ENCODE measurements around the gene GCDH.
A peak's percentile ranks its signal among the peaks of the same experiment; 100 is the strongest.
"Not testable (repeated sequence)": the region's sequence is repeated elsewhere in the genome, so short reads cannot be mapped to it uniquely, and the experiment has no call there.

GCDH gene

DNA sequence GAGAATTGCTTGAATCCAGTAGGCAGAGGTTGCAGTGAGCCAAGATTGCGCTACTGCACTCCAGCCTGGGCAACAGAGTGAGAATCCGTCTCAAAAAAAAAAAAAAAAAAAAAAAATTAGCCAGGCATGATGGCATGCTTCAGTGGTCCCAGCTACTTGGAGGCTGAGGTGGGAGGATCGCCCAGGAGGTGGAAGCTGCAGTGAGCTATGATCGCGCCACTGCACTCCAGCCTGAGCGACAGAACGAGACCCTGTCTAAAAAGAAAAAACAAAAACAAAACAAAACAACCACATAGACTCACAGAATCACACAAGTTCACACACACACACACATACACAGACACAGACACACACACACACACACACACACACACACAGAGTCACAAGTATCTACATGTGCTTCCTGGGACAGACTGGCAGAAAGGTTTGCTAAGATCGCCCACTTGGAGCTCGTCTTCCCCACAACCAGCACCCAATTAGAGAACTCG lies 617 bp upstream of the GCDH start:
- H3K9ac ChIP-seq (ENCODE audit: low read length); H3K9me3 ChIP-seq (ENCODE audit: control insufficient read depth, low read length); H3K4me3 ChIP-seq (ENCODE audit: low read length); H3K36me3 ChIP-seq (ENCODE audit: control insufficient read depth, insufficient read depth, low read length): not testable (repeated sequence)
- peaks cover 11% of the 10 kb centered on the region for H3K4me1 ChIP-seq (ENCODE audit: control insufficient read depth, insufficient read depth, low read length)
- peaks cover 16% of the 10 kb centered on the region for H3K27me3 ChIP-seq (ENCODE audit: control insufficient read depth, insufficient read depth, low read length)

DNA sequence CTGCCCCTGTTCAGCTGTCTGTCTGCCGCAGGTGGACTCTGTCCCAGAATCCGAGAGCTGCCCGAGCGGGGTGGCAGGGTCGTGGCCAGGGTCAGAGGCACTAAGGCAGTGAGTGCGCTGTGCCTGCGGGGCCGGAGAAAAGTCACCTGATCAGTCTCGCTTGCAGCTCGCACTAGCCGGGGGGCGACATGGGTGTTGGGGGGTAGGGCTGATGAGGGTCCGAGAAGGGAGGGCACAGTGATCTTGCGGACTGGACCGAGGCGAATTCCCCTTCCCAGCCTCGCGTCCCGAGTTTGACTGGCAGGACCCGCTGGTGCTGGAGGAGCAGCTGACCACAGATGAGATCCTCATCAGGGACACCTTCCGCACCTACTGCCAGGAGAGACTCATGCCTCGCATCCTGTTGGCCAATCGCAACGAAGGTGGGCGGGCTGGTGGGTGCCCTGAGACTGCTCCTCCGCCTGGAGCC lies 627 bp downstream of the GCDH start:
- no peaks in the 10 kb centered on the region for H3K36me3 ChIP-seq (ENCODE audit: control insufficient read depth, insufficient read depth, low read length)
- H3K4me3 ChIP-seq (ENCODE audit: low read length): peak overlapping the region; percentile 90
- H3K9me3 ChIP-seq (ENCODE audit: control insufficient read depth, low read length): no peaks in the 10 kb centered on the region
- peaks cover 4% of the 10 kb centered on the region for H3K27me3 ChIP-seq (ENCODE audit: control insufficient read depth, insufficient read depth, low read length)
- H3K9ac ChIP-seq (ENCODE audit: low read length): peak overlapping the region; percentile 55
- peaks cover 9% of the 10 kb centered on the region for H3K4me1 ChIP-seq (ENCODE audit: control insufficient read depth, insufficient read depth, low read length)

DNA sequence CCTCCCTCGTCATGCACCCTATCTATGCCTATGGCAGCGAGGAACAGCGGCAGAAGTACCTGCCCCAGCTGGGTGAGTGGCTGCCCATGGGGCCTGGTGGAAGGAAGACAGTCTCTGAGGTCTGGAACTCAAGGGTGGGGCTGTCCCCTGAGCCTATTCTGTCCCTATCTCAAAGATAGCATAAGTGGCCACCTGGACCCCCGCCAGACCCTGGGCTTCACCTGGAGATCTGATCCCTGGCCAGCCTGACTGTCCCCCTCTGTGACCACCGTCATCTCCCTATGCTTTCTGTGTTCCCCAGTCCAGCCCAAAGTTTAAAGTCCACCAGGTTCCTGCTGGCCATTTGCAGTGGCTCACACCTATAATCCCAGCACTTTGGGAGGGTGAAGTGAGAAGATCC lies 2.6 kb downstream of the GCDH start:
- Histone ChIP-seq H3K27me3 (ENCODE audit: control insufficient read depth, insufficient read depth, low read length) (no peaks in the 10 kb centered on the region), H3K9ac (ENCODE audit: low read length) (no peak overlapping the region), H3K4me3 (ENCODE audit: low read length) (no peak overlapping the region), H3K4me1 (ENCODE audit: control insufficient read depth, insufficient read depth, low read length) (peaks cover 9% of the 10 kb centered on the region), H3K9me3 (ENCODE audit: control insufficient read depth, low read length) (no peaks in the 10 kb centered on the region), H3K36me3 (ENCODE audit: control insufficient read depth, insufficient read depth, low read length) (no peaks in the 10 kb centered on the region)

DNA sequence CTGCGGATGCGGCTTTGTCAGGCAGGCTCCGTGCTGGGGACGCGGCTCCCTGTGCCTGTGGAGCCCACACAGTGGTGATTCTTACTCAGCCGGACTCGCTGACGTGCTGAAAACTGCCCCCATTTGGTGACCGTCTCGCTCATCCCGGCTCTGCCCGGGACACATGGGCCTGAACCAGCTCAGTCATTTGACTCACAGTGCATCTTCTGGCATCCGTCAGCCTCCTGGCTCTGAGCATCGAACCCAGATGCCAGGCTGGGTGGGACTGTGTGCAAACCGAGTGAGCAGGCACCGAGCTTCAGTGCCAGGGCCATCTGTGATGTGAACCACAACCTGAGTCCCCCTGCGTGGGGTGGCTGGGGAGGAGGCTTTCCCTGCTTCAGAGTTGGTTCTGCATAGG lies 5.5 kb downstream of the GCDH start:
- Histone ChIP-seq H3K9me3 (ENCODE audit: control insufficient read depth, low read length) (no peaks in the 10 kb centered on the region), H3K4me1 (ENCODE audit: control insufficient read depth, insufficient read depth, low read length) (peaks cover 8% of the 10 kb centered on the region), H3K27me3 (ENCODE audit: control insufficient read depth, insufficient read depth, low read length) (no peaks in the 10 kb centered on the region), H3K36me3 (ENCODE audit: control insufficient read depth, insufficient read depth, low read length) (no peaks in the 10 kb centered on the region), H3K4me3 (ENCODE audit: low read length) (no peak overlapping the region), H3K9ac (ENCODE audit: low read length) (no peak overlapping the region)

DNA sequence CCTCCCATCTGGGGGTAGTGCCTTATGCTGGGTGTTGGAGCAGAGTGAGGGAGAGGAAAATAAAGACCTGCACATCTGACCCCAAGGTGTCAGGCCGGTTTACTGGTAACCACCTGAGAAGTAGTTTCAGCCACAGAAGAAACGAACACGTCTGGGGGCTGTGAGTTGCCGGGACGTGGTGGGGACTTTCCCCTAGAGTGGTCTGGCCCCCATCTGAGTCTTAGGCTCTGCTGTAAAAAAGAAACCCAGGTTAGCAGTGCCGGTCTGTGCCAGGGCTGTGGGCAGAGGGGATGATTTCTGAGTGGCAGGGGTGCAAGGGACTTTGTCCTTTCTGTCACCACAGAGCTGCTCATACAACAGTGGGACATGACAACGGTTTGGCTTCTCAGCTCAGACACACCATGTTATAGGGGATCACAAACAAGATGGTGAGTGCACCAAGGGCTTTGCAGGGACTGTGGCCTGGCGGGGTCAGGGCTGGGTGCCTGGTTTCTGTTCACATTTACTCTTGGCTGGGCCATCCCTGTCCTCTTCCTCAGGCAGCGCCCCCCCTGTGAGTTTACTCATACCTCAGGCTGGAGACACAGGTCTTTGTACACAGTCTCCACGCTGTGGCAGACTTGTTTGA lies 9.0 kb downstream of the GCDH start:
- Histone ChIP-seq H3K9ac (ENCODE audit: low read length) (no peak overlapping the region), H3K27me3 (ENCODE audit: control insufficient read depth, insufficient read depth, low read length) (no peaks in the 10 kb centered on the region), H3K4me3 (ENCODE audit: low read length) (no peak overlapping the region), H3K4me1 (ENCODE audit: control insufficient read depth, insufficient read depth, low read length) (no peaks in the 10 kb centered on the region), H3K36me3 (ENCODE audit: control insufficient read depth, insufficient read depth, low read length) (no peaks in the 10 kb centered on the region), H3K9me3 (ENCODE audit: control insufficient read depth, low read length) (no peaks in the 10 kb centered on the region)

DNA sequence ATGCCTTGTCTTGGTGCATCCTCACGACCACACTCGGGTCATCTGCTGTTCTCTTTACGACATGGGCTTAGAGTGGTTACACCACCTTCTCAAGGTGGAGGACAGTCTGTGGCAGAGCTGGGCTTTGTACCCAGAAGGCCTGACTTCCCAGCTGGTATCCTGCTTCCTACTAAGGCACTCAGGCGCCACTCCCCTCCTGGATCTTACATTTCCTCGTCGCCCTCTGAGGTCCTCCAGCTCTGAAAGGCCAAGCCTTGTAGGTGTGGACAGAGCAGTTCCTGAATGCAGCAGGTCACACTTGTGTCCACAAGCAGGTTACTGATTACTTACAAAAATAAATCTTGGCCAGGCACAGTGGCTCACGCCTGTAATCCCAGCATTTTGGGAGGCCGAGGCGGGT lies 16.2 kb downstream of the GCDH start:
- no peak overlapping the region for H3K9ac ChIP-seq (ENCODE audit: low read length)
- H3K4me3 ChIP-seq (ENCODE audit: low read length): no peak overlapping the region
- H3K27me3 ChIP-seq (ENCODE audit: control insufficient read depth, insufficient read depth, low read length): no peaks in the 10 kb centered on the region
- H3K9me3 ChIP-seq (ENCODE audit: control insufficient read depth, low read length): no peaks in the 10 kb centered on the region
- H3K36me3 ChIP-seq (ENCODE audit: control insufficient read depth, insufficient read depth, low read length): no peaks in the 10 kb centered on the region
- peaks cover 1% of the 10 kb centered on the region for H3K4me1 ChIP-seq (ENCODE audit: control insufficient read depth, insufficient read depth, low read length)

DNA sequence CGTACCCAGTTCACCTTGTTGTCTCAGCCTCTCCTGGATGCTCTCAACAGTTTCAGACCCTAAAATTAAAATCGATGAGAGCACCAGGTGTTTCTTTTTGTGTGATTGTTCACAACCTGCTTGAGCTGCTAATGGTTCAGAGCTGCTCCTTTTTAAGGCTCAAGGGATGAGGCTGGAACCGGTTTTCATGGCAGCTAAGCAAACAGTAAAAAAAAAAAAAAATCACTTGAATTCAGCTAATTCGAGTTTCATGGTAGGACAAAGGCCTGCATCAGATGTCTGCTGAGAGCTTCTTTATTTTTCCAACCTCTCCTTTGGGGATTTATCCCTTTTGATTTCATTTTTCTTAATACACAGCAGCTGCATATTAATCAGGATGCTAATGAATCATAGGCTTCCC lies 21.6 kb downstream of the GCDH start:
- Histone ChIP-seq H3K4me1 (ENCODE audit: control insufficient read depth, insufficient read depth, low read length) (peaks cover 19% of the 10 kb centered on the region), H3K4me3 (ENCODE audit: low read length) (no peak overlapping the region), H3K27me3 (ENCODE audit: control insufficient read depth, insufficient read depth, low read length) (no peaks in the 10 kb centered on the region), H3K9me3 (ENCODE audit: control insufficient read depth, low read length) (no peaks in the 10 kb centered on the region), H3K36me3 (ENCODE audit: control insufficient read depth, insufficient read depth, low read length) (no peaks in the 10 kb centered on the region), H3K9ac (ENCODE audit: low read length) (no peak overlapping the region)

DNA sequence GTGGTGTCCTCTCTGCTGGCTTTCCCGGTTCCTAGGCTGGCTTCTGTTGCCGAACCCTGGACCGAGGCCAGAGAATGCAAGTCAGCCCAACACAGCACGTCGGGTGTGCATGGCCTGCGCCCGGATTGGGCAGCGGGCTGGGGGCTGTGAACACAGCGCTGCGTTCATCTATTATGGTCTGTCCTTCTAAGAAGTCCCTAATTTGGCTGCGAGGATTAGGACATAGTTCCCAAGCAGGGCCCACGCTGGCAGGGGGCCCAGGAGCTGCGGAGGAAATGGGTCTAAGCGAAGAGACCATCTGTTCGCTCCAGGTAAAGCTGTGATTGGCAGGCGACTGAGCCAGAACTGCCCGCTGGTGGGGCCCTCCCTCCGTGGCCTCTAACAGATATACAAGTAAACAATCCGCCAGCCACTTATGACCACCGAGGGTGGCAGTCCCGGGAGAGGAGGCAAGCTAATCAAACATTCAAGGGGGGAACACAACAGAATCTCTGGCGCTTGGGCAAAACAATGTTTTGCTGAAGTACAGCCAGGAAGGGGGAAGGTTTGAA lies 22.1 kb downstream of the GCDH start:
- Histone ChIP-seq H3K9ac (ENCODE audit: low read length) (peak overlapping the region; percentile 38), H3K27me3 (ENCODE audit: control insufficient read depth, insufficient read depth, low read length) (no peaks in the 10 kb centered on the region), H3K36me3 (ENCODE audit: control insufficient read depth, insufficient read depth, low read length) (no peaks in the 10 kb centered on the region), H3K4me1 (ENCODE audit: control insufficient read depth, insufficient read depth, low read length) (peaks cover 19% of the 10 kb centered on the region), H3K4me3 (ENCODE audit: low read length) (no peak overlapping the region), H3K9me3 (ENCODE audit: control insufficient read depth, low read length) (no peaks in the 10 kb centered on the region)

DNA sequence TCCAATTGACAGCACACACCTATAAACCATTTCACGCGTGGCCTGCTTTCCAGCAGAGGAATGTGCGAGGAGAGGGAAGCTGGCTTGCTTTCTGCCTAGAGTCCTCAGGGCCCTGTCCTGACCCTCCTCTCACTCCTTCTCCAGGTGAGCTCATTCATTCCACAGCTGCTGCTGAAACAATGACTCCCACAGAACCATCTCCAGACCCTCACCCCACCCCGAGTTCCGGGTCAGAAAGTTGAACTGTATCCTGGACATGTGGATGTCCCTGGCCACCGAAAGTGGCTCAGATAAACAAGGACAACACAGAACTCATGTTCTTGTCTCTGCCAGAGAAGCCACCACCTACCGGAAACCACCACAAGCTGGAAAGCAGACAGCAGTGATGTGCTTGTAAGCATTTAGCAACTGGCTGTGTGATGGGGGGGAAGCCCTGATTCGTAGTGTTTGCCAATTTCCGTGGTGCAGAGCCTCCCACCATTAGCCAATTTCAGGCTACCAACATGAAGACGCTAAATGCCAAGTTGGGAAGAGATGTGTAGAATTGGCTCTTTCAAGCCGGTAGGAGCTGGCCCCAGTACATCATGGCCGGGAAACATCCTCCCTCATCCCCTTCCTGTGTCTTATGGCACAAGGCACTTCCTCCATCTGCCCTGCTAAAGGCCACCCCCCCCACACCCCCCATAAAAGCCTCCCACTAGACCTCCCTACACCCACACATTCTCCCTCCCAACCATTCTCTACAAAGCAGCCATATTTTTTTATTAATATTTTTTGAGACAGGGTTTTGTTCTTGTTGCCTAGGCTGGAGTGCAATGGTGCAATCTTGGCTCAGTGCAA lies 23.1 kb downstream of the GCDH start:
- Histone ChIP-seq H3K9ac (ENCODE audit: low read length) (no peak overlapping the region), H3K4me3 (ENCODE audit: low read length) (no peak overlapping the region)

DNA sequence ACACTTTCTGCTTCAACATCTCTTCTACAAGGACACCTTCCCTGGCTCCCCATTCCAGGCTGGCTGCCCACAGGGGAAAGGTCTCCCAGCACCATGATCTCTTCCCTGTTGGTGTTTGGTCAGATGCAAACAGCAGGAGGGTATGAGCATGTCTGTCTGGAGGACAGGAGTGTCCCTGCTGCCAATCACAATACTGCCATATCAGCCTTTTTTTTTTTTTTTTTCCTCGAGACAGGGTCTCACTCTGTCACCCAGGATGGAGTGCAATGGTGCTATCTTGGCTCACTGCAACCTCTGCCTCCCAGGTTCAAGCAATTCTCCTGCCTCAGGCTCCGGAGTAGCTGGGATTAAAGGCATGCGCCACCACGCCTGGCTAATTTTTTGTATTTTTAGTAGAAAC lies 24.9 kb downstream of the GCDH start:
- not testable (repeated sequence) for H3K9ac ChIP-seq (ENCODE audit: low read length); H3K4me3 ChIP-seq (ENCODE audit: low read length); H3K9me3 ChIP-seq (ENCODE audit: control insufficient read depth, low read length); H3K27me3 ChIP-seq (ENCODE audit: control insufficient read depth, insufficient read depth, low read length); H3K36me3 ChIP-seq (ENCODE audit: control insufficient read depth, insufficient read depth, low read length)
- peaks cover 19% of the 10 kb centered on the region for H3K4me1 ChIP-seq (ENCODE audit: control insufficient read depth, insufficient read depth, low read length)

More for the DNA sequence above, 23.1 kb downstream of the GCDH start:
- Histone ChIP-seq H3K4me1 (ENCODE audit: control insufficient read depth, insufficient read depth, low read length) (peaks cover 19% of the 10 kb centered on the region), H3K9me3 (ENCODE audit: control insufficient read depth, low read length) (no peaks in the 10 kb centered on the region), H3K27me3 (ENCODE audit: control insufficient read depth, insufficient read depth, low read length) (no peaks in the 10 kb centered on the region), H3K36me3 (ENCODE audit: control insufficient read depth, insufficient read depth, low read length) (no peaks in the 10 kb centered on the region)

DNA sequence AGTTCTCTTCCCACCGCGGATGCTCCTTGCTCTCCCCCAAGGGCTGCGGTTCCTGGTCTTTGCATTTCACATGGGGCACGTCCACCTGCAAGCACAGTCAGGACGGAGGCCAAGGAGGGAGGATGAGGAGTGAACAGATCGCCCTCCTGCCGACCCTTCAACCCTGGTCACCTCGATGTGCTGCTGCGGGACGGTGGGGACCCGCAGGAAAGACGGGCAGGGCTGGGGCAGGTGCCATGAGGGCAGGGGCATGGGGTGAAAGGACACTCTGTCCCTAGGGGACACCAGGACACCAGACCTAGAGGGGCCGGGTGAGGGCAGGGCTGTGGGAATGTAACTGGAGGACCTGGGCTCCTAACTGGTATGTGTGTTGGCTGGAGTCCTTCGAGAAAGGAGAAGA lies 27.3 kb downstream of the GCDH start:
- Histone ChIP-seq H3K36me3 (ENCODE audit: control insufficient read depth, insufficient read depth, low read length) (no peaks in the 10 kb centered on the region), H3K9ac (ENCODE audit: low read length) (no peak overlapping the region), H3K27me3 (ENCODE audit: control insufficient read depth, insufficient read depth, low read length) (no peaks in the 10 kb centered on the region), H3K4me1 (ENCODE audit: control insufficient read depth, insufficient read depth, low read length) (peaks cover 7% of the 10 kb centered on the region), H3K9me3 (ENCODE audit: control insufficient read depth, low read length) (no peaks in the 10 kb centered on the region), H3K4me3 (ENCODE audit: low read length) (no peak overlapping the region)

DNA sequence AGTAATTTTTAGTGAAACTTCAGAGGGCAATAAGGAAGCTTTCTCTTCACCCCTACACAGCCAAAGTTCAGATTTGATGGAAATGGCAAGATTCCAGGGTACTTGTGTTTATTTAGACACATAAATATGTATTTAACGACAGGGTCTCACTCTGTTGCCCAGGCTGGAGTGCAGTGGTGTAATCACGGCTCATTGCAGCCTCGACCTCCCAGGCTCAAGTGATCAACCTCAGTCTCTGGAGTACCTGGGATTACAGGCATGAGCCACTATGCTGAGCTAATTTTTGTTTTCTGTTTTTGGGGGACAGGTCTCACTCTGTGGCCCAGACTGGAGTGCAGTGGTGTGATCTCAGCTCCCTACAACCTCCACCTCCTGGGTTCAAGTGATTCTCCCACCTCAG lies 30.1 kb downstream of the GCDH start:
- Histone ChIP-seq H3K36me3 (ENCODE audit: control insufficient read depth, insufficient read depth, low read length) (peaks cover 9% of the 10 kb centered on the region), H3K4me1 (ENCODE audit: control insufficient read depth, insufficient read depth, low read length) (no peaks in the 10 kb centered on the region), H3K4me3 (ENCODE audit: low read length) (no peak overlapping the region), H3K9ac (ENCODE audit: low read length) (no peak overlapping the region), H3K9me3 (ENCODE audit: control insufficient read depth, low read length) (no peaks in the 10 kb centered on the region), H3K27me3 (ENCODE audit: control insufficient read depth, insufficient read depth, low read length) (no peaks in the 10 kb centered on the region)

Measured in mucosa of stomach (tissue), 1 donor.